Fibroblast of peridontal ligament (primary cell): ENCODE data around the gene TGM3.
"Not testable (repeated sequence)": the region's sequence is repeated elsewhere in the genome, so short reads cannot be mapped to it uniquely, and the experiment has no call there.

Experiments
- DNase-seq: peaks from one replicate; pipeline ENCODE4 v3.0.0-alpha.2; 2010; ENCODE audit errors: extremely low read depth

The TGM3 gene

GRCh38 chr20:2295886-2296515 lies at the start of gene TGM3:
TGM3 (plus strand) TSS chr20:2296001; CDS start chr20:2296064, 63 bp downstream.
- no peak for DNase-seq

- DNase-seq = peak; percentile 22
Observed at GRCh38 chr20:2246069-2246491, 49.7 kb upstream of the TGM3 start.

- no peak for DNase-seq
Observed at GRCh38 chr20:2248837-2249236, 47.0 kb upstream of the TGM3 start.

- DNase-seq = no peak
Observed at GRCh38 chr20:2249935-2250334, 45.9 kb upstream of the TGM3 start.

GRCh38 chr20:2252419-2252997 lies 43.3 kb upstream of the TGM3 start:
- no peak for DNase-seq

GRCh38 chr20:2253256-2253655 lies 42.5 kb upstream of the TGM3 start:
- DNase-seq = no peak

GRCh38 chr20:2254333-2254732 lies 41.5 kb upstream of the TGM3 start:
- DNase-seq = no peak

- no peak for DNase-seq
Observed at GRCh38 chr20:2255926-2256531, 39.8 kb upstream of the TGM3 start.

GRCh38 chr20:2259731-2260130 lies 36.1 kb upstream of the TGM3 start:
- DNase-seq = no peak

GRCh38 chr20:2260250-2260649 lies 35.6 kb upstream of the TGM3 start:
- DNase-seq = no peak

- no peak for DNase-seq
Observed at GRCh38 chr20:2261046-2261485, 34.7 kb upstream of the TGM3 start.

- DNase-seq = no peak
Observed at GRCh38 chr20:2261629-2262028, 34.2 kb upstream of the TGM3 start.

GRCh38 chr20:2264118-2264517 lies 31.7 kb upstream of the TGM3 start:
- no peak for DNase-seq

- DNase-seq = not testable (repeated sequence)
Observed at GRCh38 chr20:2264621-2265374, 31.0 kb upstream of the TGM3 start.

GRCh38 chr20:2273634-2274302 lies 22.0 kb upstream of the TGM3 start:
- DNase-seq = no peak

- no peak for DNase-seq
Observed at GRCh38 chr20:2276015-2276414, 19.8 kb upstream of the TGM3 start.

- DNase-seq = no peak
Observed at GRCh38 chr20:2279253-2279779, 16.5 kb upstream of the TGM3 start.

- DNase-seq = no peak
Observed at GRCh38 chr20:2280082-2280481, 15.7 kb upstream of the TGM3 start.

- no peak for DNase-seq
Observed at GRCh38 chr20:2281563-2281962, 14.2 kb upstream of the TGM3 start.

- no peak for DNase-seq
Observed at GRCh38 chr20:2282181-2282580, 13.6 kb upstream of the TGM3 start.

- no peak for DNase-seq
Observed at GRCh38 chr20:2283706-2284423, 11.9 kb upstream of the TGM3 start.
